Neuronal stem cell (in vitro differentiated cells): ENCODE measurements around the gene MCC.

Source experiments
- DNase-seq: peaks from one replicate; pipeline ENCODE4 v3.0.0-alpha.2; 2013; ENCODE audit warnings: low spot score
- H2AFZ ChIP-seq: one replicate; pipeline ENCODE4 v1.6.1; 2013; ENCODE audit warnings: mild to moderate bottlenecking, low read length, inconsistent platforms
- H2AK5ac ChIP-seq: 2 replicates; pipeline ENCODE4 v1.6.1; 2013; ENCODE audit warnings: low read depth, mild to moderate bottlenecking, inconsistent platforms, low read length, moderate library complexity, mixed read lengths
- H2BK120ac ChIP-seq: 2 replicates; pipeline ENCODE4 v1.6.1; 2013; ENCODE audit warnings: low read depth, mild to moderate bottlenecking, inconsistent platforms, low read length, moderate library complexity, mixed read lengths
- H2BK12ac ChIP-seq: one replicate; pipeline ENCODE4 v1.6.1; 2013; ENCODE audit warnings: low read length, inconsistent platforms
- H2BK15ac ChIP-seq: 2 replicates; pipeline ENCODE4 v1.6.1; 2013; ENCODE audit warnings: mild to moderate bottlenecking, low read length, inconsistent platforms, mixed read lengths
- H2BK5ac ChIP-seq: one replicate; pipeline ENCODE4 v1.6.1; 2013; ENCODE audit warnings: inconsistent platforms, mild to moderate bottlenecking, low read length, moderate library complexity
- H3K14ac ChIP-seq: one replicate; pipeline ENCODE4 v1.6.1; 2013; ENCODE audit warnings: low read length, inconsistent platforms
- H3K18ac ChIP-seq: 2 replicates; pipeline ENCODE4 v1.6.1; 2013; ENCODE audit warnings: low read length, inconsistent platforms
- H3K23ac ChIP-seq: 2 replicates; pipeline ENCODE4 v1.6.1; 2013; ENCODE audit warnings: low read depth, mild to moderate bottlenecking, mixed read lengths, low read length, inconsistent platforms; ENCODE audit not compliant: poor library complexity
- H3K27ac ChIP-seq: replicated peaks from 3 replicates; pipeline ENCODE4 v1.5.1; 2013; ENCODE audit warnings: low read length, inconsistent platforms
- H3K27me3 ChIP-seq, 3 experiments: 2 replicates each; pipeline ENCODE4 v1.6.1; 2013; ENCODE audit warnings: low read length in 3 of 3, mild to moderate bottlenecking in 2 of 3, inconsistent platforms in 1 of 3, low read depth in 1 of 3, mixed read lengths in 1 of 3, moderate library complexity in 1 of 3; ENCODE audit not compliant: control insufficient read depth in 3 of 3, insufficient read depth in 3 of 3
- H3K36me3 ChIP-seq, 2 donors: replicated peaks in 1 of 2; 2 replicates each; pipeline ENCODE4 v1.6.1; 2013; ENCODE audit warnings: low read length in 2 of 2; ENCODE audit not compliant: control insufficient read depth in 2 of 2, insufficient read depth in 2 of 2
- H3K4ac ChIP-seq: 2 replicates; pipeline ENCODE4 v1.6.1; 2013; ENCODE audit warnings: inconsistent platforms, mild to moderate bottlenecking, low read length, moderate library complexity
- H3K4me1 ChIP-seq, 2 donors: 1 replicate in 1 of 2; 2 replicates in 1 of 2; pipeline ENCODE4 v1.6.1; 2013; ENCODE audit warnings: low read length in 2 of 2, low read depth in 1 of 2; ENCODE audit not compliant: control insufficient read depth in 2 of 2, insufficient read depth in 1 of 2
- H3K4me2 ChIP-seq: one replicate; pipeline ENCODE4 v1.6.1; 2013; ENCODE audit warnings: mild to moderate bottlenecking, low read length, inconsistent platforms; ENCODE audit not compliant: insufficient read depth, poor library complexity, severe bottlenecking
- H3K4me3 ChIP-seq, 2 donors: 2 replicates each; pipeline ENCODE4 v1.5.1; 2013; ENCODE audit warnings: low read length in 2 of 2, mild to moderate bottlenecking in 2 of 2, inconsistent platforms in 1 of 2, moderate library complexity in 1 of 2
- H3K79me1 ChIP-seq: one replicate; pipeline ENCODE4 v1.6.1; 2013; ENCODE audit warnings: low read depth, mild to moderate bottlenecking, inconsistent platforms, low read length, moderate library complexity
- H3K9ac ChIP-seq: one replicate; pipeline ENCODE4 v1.6.1; 2013; ENCODE audit warnings: mild to moderate bottlenecking, low read depth, low read length, inconsistent platforms; ENCODE audit not compliant: poor library complexity
- H3K9me3 ChIP-seq, 2 donors: replicated peaks in 1 of 2; 2 replicates each; pipeline versions ENCODE3 to v1.6.1; 2013; ENCODE audit warnings: low read length in 2 of 2, mild to moderate bottlenecking in 2 of 2, inconsistent platforms in 1 of 2, low read depth in 1 of 2, mixed read lengths in 1 of 2, moderate library complexity in 1 of 2; ENCODE audit not compliant: control insufficient read depth in 2 of 2, insufficient read depth in 1 of 2
- H4K8ac ChIP-seq: one replicate; pipeline ENCODE4 v1.6.1; 2013; ENCODE audit warnings: low read depth, mild to moderate bottlenecking, inconsistent platforms, low read length, moderate library complexity
- H4K91ac ChIP-seq: one replicate; pipeline ENCODE4 v1.6.1; 2013; ENCODE audit warnings: low read length, low read depth, mild to moderate bottlenecking, inconsistent platforms; ENCODE audit not compliant: poor library complexity
- WGBS, 2 donors: extraction: QIAGEN DNeasy Blood & Tissue Kit; methylation state at CpG; one replicate each; pipeline ENCODE4 v1.1.7; 2013; ENCODE audit warnings: missing lambda C conversion rate in 2 of 2, mixed read lengths in 1 of 2; ENCODE audit not compliant: insufficient read length in 2 of 2, insufficient replicate concordance in 1 of 2; ENCODE audit errors: extremely low coverage in 2 of 2; 5-methylcytosine and 5-hydroxymethylcytosine counted together

The MCC gene

DNA sequence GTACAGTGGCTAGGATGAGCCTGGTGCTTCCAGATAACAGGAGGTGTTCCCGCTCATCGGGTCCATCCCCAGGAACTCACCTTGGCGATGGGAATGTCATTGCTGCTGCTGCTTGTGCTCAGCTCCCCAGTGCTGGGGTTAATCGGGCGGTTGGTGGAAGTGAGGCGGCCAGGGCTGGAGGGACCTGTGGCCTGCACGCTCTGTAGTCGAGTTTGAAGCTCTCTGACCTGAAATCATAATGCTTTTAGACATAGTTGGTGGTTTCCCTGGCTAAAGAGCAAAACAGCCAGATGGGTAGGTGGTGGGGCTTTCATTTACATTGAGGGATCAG lies 403.2 kb downstream of the MCC start:
- H3K4me1 ChIP-seq, result peaks cover 4 to 6% of the 10 kb centered on the region in 2 donors
- H2AK5ac ChIP-seq, result no peak overlapping the region
- no peak overlapping the region for H4K8ac ChIP-seq
- no peak overlapping the region for H2BK120ac ChIP-seq
- no peak overlapping the region for H3K18ac ChIP-seq
- H3K4me3 ChIP-seq, result no peak overlapping the region
- H3K4me2 ChIP-seq, result no peak overlapping the region
- no peak overlapping the region for H2BK5ac ChIP-seq
- DNase-seq, result no peak
- no peak overlapping the region for H2BK12ac ChIP-seq
- no peak overlapping the region for H3K4ac ChIP-seq
- H3K27me3 ChIP-seq, result peaks cover 0 to 2% (median 0%) of the 10 kb centered on the region in 3 experiments
- H3K9me3 ChIP-seq, result no peaks in the 10 kb centered on the region
- H3K27ac ChIP-seq, result no peak overlapping the region
- H3K36me3 ChIP-seq, result peaks cover 0 to 23% of the 10 kb centered on the region in 2 donors
- H4K91ac ChIP-seq, result no peak overlapping the region
- no peak overlapping the region for H3K9ac ChIP-seq
- no peaks in the 10 kb centered on the region for H3K79me1 ChIP-seq
- H2AFZ ChIP-seq, result no peak overlapping the region
- H2BK15ac ChIP-seq, result no peak overlapping the region
- H3K23ac ChIP-seq, result no peak overlapping the region
- no peak overlapping the region for H3K14ac ChIP-seq
- WGBS, 2 donors, result no CpG with 5 or more reads among the region's 8 CpGs

GRCh38 chr5:113084402-113085083 lies 403.7 kb downstream of the MCC start:
- Histone ChIP-seq H3K4me3 (no peak overlapping the region), H2BK15ac (no peak overlapping the region), H2AFZ (no peak overlapping the region), H3K18ac (no peak overlapping the region), H3K27me3 (peaks cover 0 to 2% (median 0%) of the 10 kb centered on the region in 3 experiments), H3K14ac (no peak overlapping the region), H3K36me3 (peaks cover 0 to 23% of the 10 kb centered on the region in 2 donors), H2BK120ac (no peak overlapping the region), H2BK5ac (no peak overlapping the region), H3K9me3 (no peaks in the 10 kb centered on the region), H3K4me1 (peaks cover 2 to 6% of the 10 kb centered on the region in 2 donors), H3K4ac (no peak overlapping the region), H4K8ac (no peak overlapping the region), H4K91ac (no peak overlapping the region), H3K4me2 (no peak overlapping the region), H2BK12ac (no peak overlapping the region), H3K27ac (no peak overlapping the region), H3K9ac (no peak overlapping the region), H2AK5ac (no peak overlapping the region), H3K23ac (no peak overlapping the region), H3K79me1 (no peaks in the 10 kb centered on the region)
- no CpG with 5 or more reads among the region's 3 CpGs for WGBS, 2 donors
- DNase-seq, result no peak

DNA sequence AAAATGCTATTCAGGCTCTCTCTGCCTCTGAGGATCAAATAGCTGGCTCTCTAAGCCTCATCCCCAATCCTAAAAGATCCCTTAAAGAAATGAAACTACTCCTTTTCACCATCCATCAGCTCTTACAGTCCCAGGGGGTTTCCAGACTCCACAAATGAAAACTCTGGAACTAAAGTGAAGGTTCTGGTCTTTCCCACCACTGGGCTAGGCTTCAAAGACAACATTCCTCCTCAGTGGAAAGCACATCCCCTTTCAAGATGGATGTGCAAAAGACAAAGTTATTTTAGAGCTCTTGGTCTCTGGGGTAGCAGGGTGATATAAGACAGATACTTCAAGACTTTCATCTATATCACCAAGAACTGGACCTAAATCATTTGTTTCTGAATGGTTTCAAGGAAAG lies 404.8 kb downstream of the MCC start:
- Histone ChIP-seq H3K27ac (no peak overlapping the region), H2AK5ac (no peak overlapping the region), H3K4ac (no peak overlapping the region), H3K4me3 (no peak overlapping the region), H3K14ac (no peak overlapping the region), H2BK120ac (no peak overlapping the region), H2BK12ac (no peak overlapping the region), H3K4me1 (peaks cover 2 to 6% of the 10 kb centered on the region in 2 donors), H3K9me3 (no peaks in the 10 kb centered on the region), H2BK5ac (no peak overlapping the region), H3K18ac (no peak overlapping the region), H2BK15ac (no peak overlapping the region), H3K36me3 (peaks cover 0 to 23% of the 10 kb centered on the region in 2 donors), H3K79me1 (no peaks in the 10 kb centered on the region), H2AFZ (no peak overlapping the region), H3K27me3 (peaks cover 0 to 2% (median 0%) of the 10 kb centered on the region in 3 experiments), H3K9ac (no peak overlapping the region), H3K4me2 (no peak overlapping the region), H4K91ac (no peak overlapping the region), H3K23ac (no peak overlapping the region), H4K8ac (no peak overlapping the region)
- no peak for DNase-seq

DNA sequence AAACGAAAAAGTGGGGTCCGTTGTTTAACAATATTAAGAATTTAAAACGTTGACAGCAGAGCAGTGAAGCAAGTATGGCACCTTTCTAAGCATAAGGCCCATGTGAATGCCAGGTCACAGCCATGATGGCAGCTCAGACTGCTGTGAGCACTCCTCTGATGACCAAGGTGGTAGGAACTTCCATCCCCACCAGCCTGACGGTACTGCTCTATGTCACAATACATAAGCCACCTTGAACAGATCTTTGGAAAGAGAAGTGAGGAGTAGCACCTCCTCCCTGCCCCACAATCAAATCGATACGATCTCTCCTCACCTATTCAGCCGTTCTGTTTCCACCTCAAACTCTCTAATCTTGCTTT lies 405.7 kb downstream of the MCC start:
- no peaks in the 10 kb centered on the region for H3K79me1 ChIP-seq
- H4K8ac ChIP-seq, result no peak overlapping the region
- no peak overlapping the region for H3K23ac ChIP-seq
- H3K27me3 ChIP-seq, result peaks cover 0 to 2% (median 0%) of the 10 kb centered on the region in 3 experiments
- no peak overlapping the region for H3K27ac ChIP-seq
- H3K4me3 ChIP-seq, result no peak overlapping the region
- no CpG with 5 or more reads among the region's 7 CpGs for WGBS, 2 donors
- H3K18ac ChIP-seq, result no peak overlapping the region
- no peaks in the 10 kb centered on the region for H3K9me3 ChIP-seq
- no peak overlapping the region for H4K91ac ChIP-seq
- no peak overlapping the region for H2AK5ac ChIP-seq
- DNase-seq, result no peak
- peaks cover 2 to 6% of the 10 kb centered on the region in 2 donors for H3K4me1 ChIP-seq
- H3K9ac ChIP-seq, result no peak overlapping the region
- H3K14ac ChIP-seq, result no peak overlapping the region
- no peak overlapping the region for H2BK15ac ChIP-seq
- H3K4me2 ChIP-seq, result no peak overlapping the region
- no peak overlapping the region for H2BK120ac ChIP-seq
- H2BK5ac ChIP-seq, result no peak overlapping the region
- no peak overlapping the region for H2AFZ ChIP-seq
- no peak overlapping the region for H3K4ac ChIP-seq
- H2BK12ac ChIP-seq, result no peak overlapping the region
- H3K36me3 ChIP-seq, result peaks cover 0 to 23% of the 10 kb centered on the region in 2 donors
